AG04449 (cell line): ENCODE measurements around the gene DCXR.
A peak's percentile ranks its signal among the peaks of the same experiment; 100 is the strongest.

Source experiments
- CTCF ChIA-PET: fragments of 350-600 bp; formaldehyde crosslinking; extraction: SDS; loops from one replicate; lab custom pipeline; 2021; ENCODE audit warnings: antibody characterized with exemption; lab: Yijun Ruan, JAX
- POLR2A ChIA-PET: fragments of 400-600, 350-600 bp; formaldehyde crosslinking; extraction: SDS; loops from one replicate; lab custom pipeline; 2020; ENCODE audit warnings: antibody characterized with exemption, inconsistent platforms; lab: Yijun Ruan, JAX
- DNase-seq: peaks from one replicate; pipeline ENCODE4 v3.0.0-alpha.2; 2010; ENCODE audit warnings: low read depth, low spot score
- H3K4me3 ChIP-seq: 2 replicates; pipeline ENCODE4 v1.5.1; 2011; ENCODE audit warnings: low read depth, mild to moderate bottlenecking, control low read depth, low read length
- CTCF ChIP-seq: IDR thresholded peaks from one replicate; pipeline ENCODE4 v1.5.1; 2011; ENCODE audit warnings: mild to moderate bottlenecking, moderate library complexity, low read length, control low read depth, inconsistent platforms; ENCODE audit not compliant: insufficient read depth; ENCODE audit errors: missing control alignments

DCXR gene

GRCh38 chr17:82006468-82007227 lies 30.8 kb downstream of the DCXR start:
- ChIA-PET POLR2A (no interaction called here), CTCF (no interaction called here)
- no peak for DNase-seq
- TF ChIP-seq CTCF: no peak
- H3K4me3 ChIP-seq: no peak overlapping the region

GRCh38 chr17:82005701-82006348 lies 31.7 kb downstream of the DCXR start:
- CTCF ChIA-PET: interaction anchor here (2.3 to 4.1 kb wide), 2 partner anchors 15 to 46 kb away, joined by 11 to 43 read pairs; partner anchors contain the start of genes CENPX and LRRC45
- no peak overlapping the region for H3K4me3 ChIP-seq
- DNase-seq: no peak
- POLR2A ChIA-PET: no interaction called here
- no peak for TF ChIP-seq CTCF

GRCh38 chr17:82004517-82005455 lies 32.7 kb downstream of the DCXR start:
- ChIA-PET POLR2A (interaction anchor here (1.3 kb wide), 1 partner anchor 8 kb away, joined by 4 read pairs; no protein-coding TSS in a partner anchor), CTCF (interaction anchor here (2.3 to 4.1 kb wide), 3 partner anchors 16 to 45 kb away, joined by 9 to 43 read pairs (median 11); partner anchors contain the start of genes CENPX and LRRC45)

GRCh38 chr17:82003411-82004381 lies 33.8 kb downstream of the DCXR start:
- DNase-seq: peak; percentile 63
- ChIA-PET CTCF (interaction anchor here (0.8 to 4.1 kb wide), 5 partner anchors 17 to 44 kb away, joined by 3 to 43 read pairs (median 9); partner anchors contain the start of genes CENPX, LRRC45 and NOTUM), POLR2A (interaction anchor here (0.6 to 1.3 kb wide), 3 partner anchors 9 to 19 kb away, joined by 3 to 4 read pairs (median 3); partner anchors contain the start of gene CENPX)
- no peak overlapping the region for H3K4me3 ChIP-seq
- no peak for TF ChIP-seq CTCF

More at GRCh38 chr17:82004517-82005455, 32.7 kb downstream of the DCXR start:
- no peak for TF ChIP-seq CTCF
- no peak for DNase-seq
- no peak overlapping the region for H3K4me3 ChIP-seq

- CTCF ChIA-PET: no interaction called here
- no peak for DNase-seq
- no peak for TF ChIP-seq CTCF
- POLR2A ChIA-PET: no interaction called here
- H3K4me3 ChIP-seq: no peak overlapping the region
These were observed 35.9 kb downstream of the DCXR start for GRCh38 chr17:82001571-82002056.
